ENCODE results near the gene CHRNA7. TPM values are rescaled to one million over a fixed set of nuclear protein-coding genes. Genes with fewer than 3 reads are reported as not detected.

CHRNA7 gene
- total and polyA plus RNA-seq, 2 of the 8 experiments (the other 6 are each of a cell fraction or from before 2014, with no cell fraction given), result 7.5 to 11.0 TPM

DNA sequence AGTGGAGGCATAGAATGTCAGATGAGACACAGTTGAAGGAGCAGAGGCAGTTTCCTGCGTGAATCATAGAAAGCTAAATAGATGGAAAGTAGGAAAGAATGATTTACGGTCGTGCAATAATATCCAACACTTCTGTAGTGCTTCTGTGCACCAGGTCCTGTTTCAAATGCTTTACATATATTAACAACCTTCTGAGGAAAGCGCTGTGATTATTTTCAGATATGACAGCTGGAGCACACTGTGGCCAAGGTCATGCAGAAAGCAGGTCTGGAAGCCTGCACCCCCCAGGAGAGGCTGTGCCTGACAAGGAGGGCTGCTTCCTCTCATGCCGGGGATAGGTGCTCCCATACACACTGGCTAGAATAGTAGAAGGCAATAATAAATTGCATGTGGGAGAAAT is 104.5 kb downstream of the CHRNA7 start:
- Histone ChIP-seq H4K8ac (ENCODE audit: extremely low read depth, insufficient read depth, low read length) (no peak overlapping the region), H2AFZ (ENCODE audit: low read length) (no peak overlapping the region), H4K5ac (ENCODE audit: insufficient read length, low read depth, low read length) (no peak overlapping the region), H3K9ac (replicated peaks in 1 of 4; ENCODE audit: extremely low read depth in 1 of 4, low read depth in 3 of 4, low read length in 3 of 4) (no peak overlapping the region), H3K56ac (replicated peaks; ENCODE audit: insufficient read length, low read depth, low read length) (no peak overlapping the region), H2AK5ac (ENCODE audit: low read depth, low read length) (no peak overlapping the region), H3K9me3 (ENCODE audit: insufficient read depth in 2 of 2, low read depth in 1 of 2, low read length in 1 of 2) (no peaks in the 10 kb centered on the region), H3K79me1 (ENCODE audit: low read depth, low read length) (no peaks in the 10 kb centered on the region), H4K20me1 (replicated peaks in 1 of 2; ENCODE audit: control insufficient read depth in 1 of 2, insufficient read depth in 2 of 2, low read length in 2 of 2) (no peaks in the 10 kb centered on the region), H3K4me1 (replicated peaks in 1 of 4; ENCODE audit: control insufficient read depth in 3 of 4, insufficient read depth in 4 of 4, low read length in 3 of 4) (no peaks in the 10 kb centered on the region), H2BK5ac (ENCODE audit: low read depth, low read length) (no peak overlapping the region), H3K23me2 (ENCODE audit: low read depth, low read length) (no peaks in the 10 kb centered on the region), H3K23ac (ENCODE audit: insufficient read length) (no peak overlapping the region), H2BK120ac (replicated peaks; ENCODE audit: low read depth, low read length) (no peak overlapping the region), H3K79me2 (ENCODE audit: control insufficient read depth in 1 of 2, insufficient read depth in 2 of 2, low read length in 2 of 2) (no peaks in the 10 kb centered on the region), H4K91ac (replicated peaks; ENCODE audit: insufficient read length, low read length) (no peak overlapping the region), H2BK12ac (ENCODE audit: low read depth, low read length) (no peak overlapping the region), H3K27me3 (replicated peaks in 1 of 4; ENCODE audit: control insufficient read depth in 3 of 4, extremely low read depth in 1 of 4, insufficient read depth in 3 of 4, low read length in 3 of 4) (no peaks in the 10 kb centered on the region), H2BK15ac (ENCODE audit: low read length) (no peak overlapping the region), H3K4ac (replicated peaks; ENCODE audit: insufficient read length, low read depth, low read length) (no peak overlapping the region), H3K14ac (ENCODE audit: insufficient read length) (no peak overlapping the region), H3K4me2 (ENCODE audit: insufficient read depth in 1 of 2, low read depth in 2 of 2, low read length in 2 of 2) (no peak overlapping the region), H3K18ac (ENCODE audit: extremely low read depth, low read length) (no peak overlapping the region), H2BK20ac (ENCODE audit: low read length) (no peak overlapping the region), H3K36me3 (ENCODE audit: control insufficient read depth in 2 of 4, insufficient read depth in 4 of 4, low read length in 3 of 4) (no peaks in the 10 kb centered on the region), H3K27ac (ENCODE audit: low read depth, low read length) (no peak overlapping the region), H3K4me3 (ENCODE audit: extremely low read depth in 1 of 4, insufficient read depth in 2 of 4, low read depth in 3 of 4, low read length in 4 of 4) (no peak overlapping the region)
- ChIA-PET POLR2A (ENCODE audit: partially characterized antibody) (no interaction called here), CTCF (ENCODE audit: partially characterized antibody) (no interaction called here)
- 78% methylated on average over 5 of the region's 5 CpGs; no CpG with 5 or more reads in 1 of the 2 experiments for WGBS, 2 experiments (ENCODE audit: extremely low coverage in 1 of 2, insufficient coverage in 1 of 2, insufficient read length in 1 of 2, insufficient replicate concordance in 2 of 2, low coverage in 1 of 2, low lambda C conversion rate in 2 of 2, missing lambda C conversion rate in 1 of 2)
- no peak for TF ChIP-seq HDAC2 (IDR thresholded peaks at IDR 0.05; ENCODE audit: borderline replicate concordance in 1 of 2, low read depth in 2 of 2, low read length in 2 of 2)
- TF ChIP-seq GABPA (IDR thresholded peaks at IDR 0.05; ENCODE audit: borderline replicate concordance, insufficient read depth, low read length), result no peak
- TF ChIP-seq NRF1 (IDR thresholded peaks at IDR 0.05; ENCODE audit: low read depth, low read length), result no peak
- DNase-seq (ENCODE audit: low read depth in 1 of 2, low spot score in 2 of 2), result no peak
- FAIRE-seq, result no peak

All from H1 (cell line).